ENCODE results near the gene SCGB1A1. TPM values are rescaled to one million over a fixed set of nuclear protein-coding genes. Genes with fewer than 3 reads are reported as not detected.
A peak's percentile ranks its signal among the peaks of the same experiment; 100 is the strongest.

The SCGB1A1 gene
- total RNA-seq, 2 experiments from 2014 or later = not detected

- intact Hi-C loops (cut with micrococcal nuclease) = loop anchor here (10.0 kb wide), 1 partner anchor 475 kb away; no protein-coding TSS in a partner anchor
- Mint-ChIP-seq H3K27ac (no peak overlapping the region), H3K4me3 (no peak overlapping the region), H3K4me1 (ENCODE audit: low read depth) (peaks cover 13% of the 10 kb centered on the region), H3K9me3 (no peaks in the 10 kb centered on the region), H3K36me3 (no peaks in the 10 kb centered on the region), H3K27me3 (no peaks in the 10 kb centered on the region)
- no peak for DNase-seq
- CTCF ChIA-PET = interaction anchor here (0.7 to 3.4 kb wide), 5 partner anchors 9 to 153 kb away, joined by 3 to 16 read pairs (median 4); no protein-coding TSS in a partner anchor
- POLR2A ChIA-PET = no interaction called here
Measured at GRCh38 chr11:62390237-62390636, 28.6 kb upstream of the SCGB1A1 start.

- Mint-ChIP-seq H3K27me3 (no peaks in the 10 kb centered on the region), H3K9me3 (no peaks in the 10 kb centered on the region), H3K36me3 (no peaks in the 10 kb centered on the region), H3K27ac (no peak overlapping the region), H3K4me1 (ENCODE audit: low read depth) (peaks cover 13% of the 10 kb centered on the region), H3K4me3 (no peak overlapping the region)
- POLR2A ChIA-PET = no interaction called here
- CTCF ChIA-PET = interaction anchor here (0.7 to 3.4 kb wide), 7 partner anchors 9 to 170 kb away, joined by 3 to 16 read pairs (median 4); no protein-coding TSS in a partner anchor
- intact Hi-C loops (cut with micrococcal nuclease) = loop anchor here (10.0 kb wide), 1 partner anchor 474 kb away; no protein-coding TSS in a partner anchor
- DNase-seq = no peak
Measured at GRCh38 chr11:62390722-62391121, 28.1 kb upstream of the SCGB1A1 start.

- intact Hi-C loops (cut with micrococcal nuclease) = loop anchor here (10.0 kb wide), 1 partner anchor 473 kb away; no protein-coding TSS in a partner anchor
- H3K27me3 Mint-ChIP-seq = no peaks in the 10 kb centered on the region
- peaks cover 11% of the 10 kb centered on the region for H3K4me1 Mint-ChIP-seq (ENCODE audit: low read depth)
- no peak for DNase-seq
- H3K9me3 Mint-ChIP-seq = no peaks in the 10 kb centered on the region
- H3K27ac Mint-ChIP-seq = no peak overlapping the region
- CTCF ChIA-PET = interaction anchor here (1.0 to 3.5 kb wide), 6 partner anchors 10 to 169 kb away, joined by 4 to 13 read pairs (median 4); no protein-coding TSS in a partner anchor
- no peak overlapping the region for H3K4me3 Mint-ChIP-seq
- POLR2A ChIA-PET = no interaction called here
- H3K36me3 Mint-ChIP-seq = no peaks in the 10 kb centered on the region
Measured at GRCh38 chr11:62391642-62392425, 27.0 kb upstream of the SCGB1A1 start.

GRCh38 chr11:62392506-62392905 lies 26.3 kb upstream of the SCGB1A1 start:
- CTCF ChIA-PET = interaction anchor here (1.0 to 3.5 kb wide), 8 partner anchors 11 to 209 kb away, joined by 3 to 13 read pairs (median 5); partner anchors contain the start of gene MTA2
- Mint-ChIP-seq H3K9me3 (no peaks in the 10 kb centered on the region), H3K4me1 (ENCODE audit: low read depth) (peaks cover 8% of the 10 kb centered on the region), H3K4me3 (no peak overlapping the region), H3K27me3 (no peaks in the 10 kb centered on the region), H3K36me3 (no peaks in the 10 kb centered on the region), H3K27ac (no peak overlapping the region)
- DNase-seq = no peak
- intact Hi-C loops (cut with micrococcal nuclease) = loop anchor here (10.0 kb wide), 1 partner anchor 472 kb away; no protein-coding TSS in a partner anchor
- POLR2A ChIA-PET = no interaction called here

- H3K27ac Mint-ChIP-seq = no peak overlapping the region
- H3K36me3 Mint-ChIP-seq = no peaks in the 10 kb centered on the region
- no peaks in the 10 kb centered on the region for H3K9me3 Mint-ChIP-seq
- peaks cover 8% of the 10 kb centered on the region for H3K4me1 Mint-ChIP-seq (ENCODE audit: low read depth)
- CTCF ChIA-PET = interaction anchor here (0.6 to 3.5 kb wide), 11 partner anchors 10 to 333 kb away, joined by 3 to 13 read pairs (median 4); partner anchors contain the start of gene MTA2
- H3K27me3 Mint-ChIP-seq = no peaks in the 10 kb centered on the region
- POLR2A ChIA-PET = no interaction called here
- H3K4me3 Mint-ChIP-seq = no peak overlapping the region
- DNase-seq = peak; percentile 17
- intact Hi-C loops (cut with micrococcal nuclease) = loop anchor here (10.0 kb wide), 1 partner anchor 472 kb away; no protein-coding TSS in a partner anchor
Measured at GRCh38 chr11:62393061-62393611, 25.7 kb upstream of the SCGB1A1 start.

- no peak for DNase-seq
- H3K4me1 Mint-ChIP-seq (ENCODE audit: low read depth) = peaks cover 10% of the 10 kb centered on the region
- H3K27ac Mint-ChIP-seq = no peak overlapping the region
- no peaks in the 10 kb centered on the region for H3K27me3 Mint-ChIP-seq
- intact Hi-C loops (cut with micrococcal nuclease) = loop anchor here (2.0 to 10.0 kb wide), 2 partner anchors 31 to 471 kb away; no protein-coding TSS in a partner anchor
- no peak overlapping the region for H3K4me3 Mint-ChIP-seq
- ChIA-PET POLR2A (no interaction called here), CTCF (interaction anchor here (1.0 to 3.5 kb wide), 13 partner anchors 10 to 199 kb away, joined by 3 to 49 read pairs (median 9); no protein-coding TSS in a partner anchor)
- H3K36me3 Mint-ChIP-seq = no peaks in the 10 kb centered on the region
- no peaks in the 10 kb centered on the region for H3K9me3 Mint-ChIP-seq
Measured at GRCh38 chr11:62393735-62394134, 25.1 kb upstream of the SCGB1A1 start.

- ChIA-PET CTCF (interaction anchor here (0.6 to 3.5 kb wide), 43 partner anchors 8 to 864 kb away, joined by 3 to 49 read pairs (median 4); partner anchors contain the start of genes C11orf98, CSKMT and TUT1), POLR2A (no interaction called here)
- Mint-ChIP-seq H3K27me3 (no peaks in the 10 kb centered on the region), H3K9me3 (no peaks in the 10 kb centered on the region), H3K36me3 (no peaks in the 10 kb centered on the region), H3K4me3 (no peak overlapping the region), H3K4me1 (ENCODE audit: low read depth) (peaks cover 13% of the 10 kb centered on the region), H3K27ac (peak overlapping the region; percentile 9)
- peak; percentile 54 for DNase-seq
- intact Hi-C loops (cut with micrococcal nuclease) = loop anchor here (2.0 to 10.0 kb wide), 2 partner anchors 30 to 470 kb away; no protein-coding TSS in a partner anchor
Measured at GRCh38 chr11:62394825-62395538, 23.9 kb upstream of the SCGB1A1 start.

GRCh38 chr11:62395885-62396551 lies 22.8 kb upstream of the SCGB1A1 start:
- H3K36me3 Mint-ChIP-seq = no peaks in the 10 kb centered on the region
- POLR2A ChIA-PET = no interaction called here
- H3K4me3 Mint-ChIP-seq = no peak overlapping the region
- intact Hi-C loops (cut with micrococcal nuclease) = loop anchor here (2.0 to 10.0 kb wide), 2 partner anchors 29 to 469 kb away; no protein-coding TSS in a partner anchor
- no peak overlapping the region for H3K27ac Mint-ChIP-seq
- H3K27me3 Mint-ChIP-seq = no peaks in the 10 kb centered on the region
- no peaks in the 10 kb centered on the region for H3K9me3 Mint-ChIP-seq
- DNase-seq = no peak
- peaks cover 13% of the 10 kb centered on the region for H3K4me1 Mint-ChIP-seq (ENCODE audit: low read depth)
- CTCF ChIA-PET = interaction anchor here (0.8 to 2.9 kb wide), 10 partner anchors 13 to 299 kb away, joined by 3 to 49 read pairs (median 7); partner anchors contain the start of gene TUT1

- peaks cover 33% of the 10 kb centered on the region for H3K4me1 Mint-ChIP-seq (ENCODE audit: low read depth)
- H3K27me3 Mint-ChIP-seq = no peaks in the 10 kb centered on the region
- H3K9me3 Mint-ChIP-seq = no peaks in the 10 kb centered on the region
- H3K36me3 Mint-ChIP-seq = no peaks in the 10 kb centered on the region
- H3K27ac Mint-ChIP-seq = no peak overlapping the region
- DNase-seq = no peak
- intact Hi-C loops (cut with micrococcal nuclease) = loop anchor here (10.0 kb wide), 1 partner anchor 466 kb away; no protein-coding TSS in a partner anchor
- H3K4me3 Mint-ChIP-seq = no peak overlapping the region
- CTCF ChIA-PET = interaction anchor here (2.7 kb wide), 1 partner anchor 145 kb away, joined by 11 read pairs; no protein-coding TSS in a partner anchor
- POLR2A ChIA-PET = no interaction called here
Measured at GRCh38 chr11:62398011-62398994, 20.5 kb upstream of the SCGB1A1 start.

- POLR2A ChIA-PET = no interaction called here
- no peak for DNase-seq
- no peak overlapping the region for H3K4me3 Mint-ChIP-seq
- no peaks in the 10 kb centered on the region for H3K27me3 Mint-ChIP-seq
- H3K36me3 Mint-ChIP-seq = no peaks in the 10 kb centered on the region
- intact Hi-C loops (cut with micrococcal nuclease) = loop anchor here (10.0 kb wide), 1 partner anchor 465 kb away; no protein-coding TSS in a partner anchor
- CTCF ChIA-PET = interaction anchor here (0.7 to 5.7 kb wide), 3 partner anchors 12 to 144 kb away, joined by 3 to 49 read pairs (median 11); no protein-coding TSS in a partner anchor
- no peaks in the 10 kb centered on the region for H3K9me3 Mint-ChIP-seq
- no peak overlapping the region for H3K27ac Mint-ChIP-seq
- peaks cover 33% of the 10 kb centered on the region for H3K4me1 Mint-ChIP-seq (ENCODE audit: low read depth)
Measured at GRCh38 chr11:62399172-62399877, 19.5 kb upstream of the SCGB1A1 start.

Measured in activated CD4-positive, alpha-beta memory T cell treated with anti-CD3 and anti-CD28 coated beads for 36 hours (primary cell).